Trophoblast cell (in vitro differentiated cells and primary cell): ENCODE measurements around the gene ALOX5.
A peak's percentile ranks its signal among the peaks of the same experiment; 100 is the strongest.

Source experiments
- DNase-seq, 2 donors: peaks; one replicate each; pipeline ENCODE4 v3.0.0-alpha.2; 2016
- H2AFZ ChIP-seq: 2 replicates; pipeline ENCODE4 v1.6.1; 2013; ENCODE audit warnings: low read length, moderate library complexity, mild to moderate bottlenecking; ENCODE audit not compliant: insufficient read depth, poor library complexity
- H2AK5ac ChIP-seq: 2 replicates; pipeline ENCODE4 v1.6.1; 2013; ENCODE audit warnings: mild to moderate bottlenecking, low read length
- H2BK120ac ChIP-seq: 2 replicates; pipeline ENCODE4 v1.6.1; 2013; ENCODE audit warnings: low read length, mild to moderate bottlenecking, moderate library complexity; ENCODE audit not compliant: insufficient read depth, poor library complexity
- H2BK12ac ChIP-seq: 2 replicates; pipeline ENCODE4 v1.6.1; 2013; ENCODE audit warnings: mild to moderate bottlenecking, low read length, moderate library complexity
- H2BK5ac ChIP-seq: 2 replicates; pipeline ENCODE4 v1.6.1; 2013; ENCODE audit warnings: low read length, low read depth, moderate library complexity, mild to moderate bottlenecking; ENCODE audit not compliant: poor library complexity
- H3K14ac ChIP-seq: 2 replicates; pipeline ENCODE4 v1.6.1; 2013; ENCODE audit warnings: mild to moderate bottlenecking, low read length
- H3K18ac ChIP-seq: 2 replicates; pipeline ENCODE4 v1.6.1; 2013; ENCODE audit warnings: mild to moderate bottlenecking, low read length
- H3K23ac ChIP-seq: 2 replicates; pipeline ENCODE4 v1.6.1; 2013; ENCODE audit warnings: low read length
- H3K27ac ChIP-seq: 2 replicates; pipeline ENCODE4 v1.5.1; 2013; ENCODE audit warnings: low read depth, mild to moderate bottlenecking, inconsistent platforms, low read length, moderate library complexity
- H3K27me3 ChIP-seq: 2 replicates; pipeline ENCODE4 v1.6.1; 2013; ENCODE audit warnings: inconsistent platforms, mild to moderate bottlenecking, low read length, moderate library complexity; ENCODE audit not compliant: insufficient read depth
- H3K36me3 ChIP-seq, 2 experiments: 1 replicate in 1 of 2; 2 replicates in 1 of 2; pipeline ENCODE4 v1.6.1; 2013; ENCODE audit warnings: low read length in 2 of 2, mild to moderate bottlenecking in 2 of 2, moderate library complexity in 1 of 2; ENCODE audit not compliant: insufficient read depth in 2 of 2, control insufficient read depth in 1 of 2
- H3K4ac ChIP-seq: 2 replicates; pipeline ENCODE4 v1.6.1; 2013; ENCODE audit warnings: low read depth, mild to moderate bottlenecking, low read length, moderate library complexity
- H3K4me1 ChIP-seq, 2 experiments: 1 replicate in 1 of 2; 2 replicates in 1 of 2; pipeline ENCODE4 v1.6.1; 2013; ENCODE audit warnings: low read length in 2 of 2, mild to moderate bottlenecking in 2 of 2, moderate library complexity in 1 of 2; ENCODE audit not compliant: insufficient read depth in 2 of 2, control insufficient read depth in 1 of 2
- H3K4me2 ChIP-seq: 2 replicates; pipeline ENCODE4 v1.6.1; 2013; ENCODE audit warnings: inconsistent platforms, mild to moderate bottlenecking, low read length, moderate library complexity
- H3K4me3 ChIP-seq: 2 replicates; pipeline ENCODE4 v1.5.1; 2013; ENCODE audit warnings: mild to moderate bottlenecking, low read depth, low read length, inconsistent platforms
- H3K79me1 ChIP-seq: one replicate; pipeline ENCODE4 v1.6.1; 2013; ENCODE audit warnings: low read length
- H3K79me2 ChIP-seq: 2 replicates; pipeline ENCODE4 v1.6.1; 2013; ENCODE audit warnings: low read length, mild to moderate bottlenecking; ENCODE audit not compliant: control insufficient read depth, insufficient read depth, poor library complexity
- H3K9ac ChIP-seq: 2 replicates; pipeline ENCODE4 v1.6.1; 2013; ENCODE audit warnings: mild to moderate bottlenecking, low read length
- H3K9me3 ChIP-seq: 2 replicates; pipeline ENCODE4 v1.6.1; 2013; ENCODE audit warnings: low read depth, mild to moderate bottlenecking, control low read depth, inconsistent platforms, low read length; ENCODE audit not compliant: insufficient read depth
- H4K12ac ChIP-seq: 2 replicates; pipeline ENCODE4 v1.6.1; 2013; ENCODE audit warnings: low read depth, mild to moderate bottlenecking, low read length, moderate library complexity
- H4K8ac ChIP-seq: 2 replicates; pipeline ENCODE4 v1.6.1; 2013; ENCODE audit warnings: low read depth, mild to moderate bottlenecking, low read length, moderate library complexity
- H4K91ac ChIP-seq: one replicate; pipeline ENCODE4 v1.6.1; 2013; ENCODE audit warnings: low read depth, mild to moderate bottlenecking, low read length, moderate library complexity
- WGBS: extraction: QIAGEN DNeasy Blood & Tissue Kit; methylation state at CpG from one replicate; pipeline ENCODE4 v1.1.7; 2013; ENCODE audit warnings: missing lambda C conversion rate; ENCODE audit not compliant: insufficient read length, insufficient coverage; ENCODE audit errors: extremely low coverage; 5-methylcytosine and 5-hydroxymethylcytosine counted together

The ALOX5 gene

GRCh38 chr10:45491061-45491460 is 117.0 kb downstream of the ALOX5 start:
- Histone ChIP-seq H3K4ac (no peak overlapping the region), H3K23ac (no peak overlapping the region), H3K14ac (no peak overlapping the region), H2AFZ (no peak overlapping the region), H3K4me2 (no peak overlapping the region), H4K91ac (no peak overlapping the region), H4K8ac (no peak overlapping the region), H3K4me1 (no peaks in the 10 kb centered on the region), H3K27ac (no peak overlapping the region), H3K79me2 (no peaks in the 10 kb centered on the region), H3K18ac (no peak overlapping the region), H3K27me3 (no peaks in the 10 kb centered on the region), H4K12ac (no peak overlapping the region), H3K4me3 (no peak overlapping the region), H2BK5ac (no peak overlapping the region), H3K36me3 (peaks cover 0 to 2% of the 10 kb centered on the region in 2 experiments), H3K79me1 (no peaks in the 10 kb centered on the region), H2BK120ac (no peak overlapping the region), H2AK5ac (no peak overlapping the region), H3K9ac (no peak overlapping the region), H3K9me3 (no peaks in the 10 kb centered on the region), H2BK12ac (no peak overlapping the region)
- no CpG with 5 or more reads among the region's 7 CpGs for WGBS
- peak; percentile 77 to 92 for DNase-seq
